Stimulated activated CD8-positive, alpha-beta memory T cell treated with anti-CD3 and anti-CD28 coated beads, Interleukin-4, amount 100 ng/mL, for 1 hour (primary cell): ENCODE data around the gene NBPF12.
"Not testable (repeated sequence)": the region's sequence is repeated elsewhere in the genome, so short reads cannot be mapped to it uniquely, and the experiment has no call there.

Experiments
- DNase-seq, 2 donors: peaks; one replicate each; pipeline ENCODE4 v3.0.0-alpha.2; 2020; ENCODE audit warnings: low read depth in 2 of 2, low spot score in 1 of 2

The NBPF12 gene

GRCh38 chr1:146972681-146973080 is 34.6 kb downstream of the NBPF12 start:
- not testable (repeated sequence) for DNase-seq

- DNase-seq: not testable (repeated sequence)
Observed at GRCh38 chr1:146985855-146986254, 47.7 kb downstream of the NBPF12 start.

- DNase-seq: not testable (repeated sequence)
Observed at GRCh38 chr1:146986450-146986849, 48.3 kb downstream of the NBPF12 start.

DNA sequence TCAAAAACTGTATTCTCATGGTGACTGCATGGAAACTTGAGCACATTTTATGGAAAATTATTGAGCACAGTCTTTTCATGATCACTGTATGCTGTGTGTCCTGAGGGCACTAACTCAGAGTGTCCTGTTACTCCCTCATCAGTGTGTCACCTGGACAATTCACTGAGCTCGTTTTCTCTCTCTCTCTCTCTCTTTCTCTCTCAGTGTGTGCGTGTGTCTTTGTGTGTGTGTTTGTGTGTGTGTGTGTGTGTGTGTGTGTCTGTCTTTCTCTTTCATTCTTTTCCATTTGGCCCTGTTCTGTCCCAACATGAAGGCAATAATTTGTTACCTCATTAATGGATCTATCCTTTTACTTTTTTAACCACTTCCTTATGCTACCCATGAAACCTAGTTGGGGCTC is 49.4 kb downstream of the NBPF12 start:
- not testable (repeated sequence) for DNase-seq

DNA sequence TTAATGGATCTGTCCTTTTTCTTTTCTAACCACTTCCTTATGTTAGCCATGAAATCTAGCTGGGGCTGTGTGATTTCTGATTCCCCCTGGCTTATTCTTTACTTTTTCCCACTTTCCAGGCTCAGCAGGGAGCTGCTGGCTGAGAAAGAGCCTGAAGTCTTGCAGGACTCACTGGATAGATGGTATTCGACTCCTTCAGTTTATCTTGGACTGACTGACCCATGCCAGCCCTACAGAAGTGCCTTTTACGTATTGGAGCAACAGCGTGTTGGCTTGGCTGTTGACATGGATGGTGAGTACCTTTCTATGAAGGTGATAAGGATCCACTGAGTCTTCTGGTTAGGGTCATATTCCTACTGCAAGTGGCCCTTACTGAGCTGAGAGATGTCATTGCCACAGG is 51.3 kb downstream of the NBPF12 start:
- DNase-seq: not testable (repeated sequence)

DNA sequence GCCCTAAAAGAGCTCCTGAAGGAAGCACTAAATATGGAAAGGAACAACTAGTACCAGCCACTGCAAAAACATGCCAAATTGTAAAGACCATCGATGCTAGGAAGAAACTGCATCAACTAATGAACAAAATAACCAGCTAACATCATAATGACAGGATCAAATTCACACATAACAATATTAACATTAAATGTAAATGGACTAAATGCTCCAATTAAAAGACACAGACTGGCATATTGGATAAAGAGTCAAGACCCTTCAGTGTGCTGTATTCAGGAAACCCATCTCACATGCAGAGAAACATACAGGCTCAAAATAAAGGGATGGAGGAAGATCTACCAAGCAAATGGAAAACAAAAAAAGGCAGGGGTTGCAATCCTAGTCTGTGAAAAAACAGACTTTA is 70.4 kb downstream of the NBPF12 start:
- not testable (repeated sequence) for DNase-seq

DNA sequence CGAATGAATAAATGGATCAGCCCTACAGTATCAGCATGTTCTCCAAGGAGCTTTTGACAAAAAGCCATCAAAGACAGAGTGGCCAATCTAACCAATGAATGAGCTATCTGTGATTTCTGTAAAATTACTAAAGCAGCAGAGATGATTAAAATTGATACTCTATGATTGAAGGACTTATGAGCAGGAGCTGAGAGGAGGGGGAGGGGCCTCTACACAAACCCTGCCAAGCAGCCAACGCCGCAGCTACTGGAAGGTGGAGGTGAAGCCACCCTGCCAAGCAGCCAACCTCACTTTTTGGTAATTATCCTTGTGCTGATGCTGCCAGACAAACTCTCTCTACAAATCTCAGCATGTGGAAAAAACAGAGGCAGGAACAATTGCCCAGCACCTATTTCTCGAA is 88.9 kb downstream of the NBPF12 start:
- DNase-seq: not testable (repeated sequence)

GRCh38 chr1:147030066-147030653 is 92.0 kb downstream of the NBPF12 start:
- not testable (repeated sequence) for DNase-seq

DNA sequence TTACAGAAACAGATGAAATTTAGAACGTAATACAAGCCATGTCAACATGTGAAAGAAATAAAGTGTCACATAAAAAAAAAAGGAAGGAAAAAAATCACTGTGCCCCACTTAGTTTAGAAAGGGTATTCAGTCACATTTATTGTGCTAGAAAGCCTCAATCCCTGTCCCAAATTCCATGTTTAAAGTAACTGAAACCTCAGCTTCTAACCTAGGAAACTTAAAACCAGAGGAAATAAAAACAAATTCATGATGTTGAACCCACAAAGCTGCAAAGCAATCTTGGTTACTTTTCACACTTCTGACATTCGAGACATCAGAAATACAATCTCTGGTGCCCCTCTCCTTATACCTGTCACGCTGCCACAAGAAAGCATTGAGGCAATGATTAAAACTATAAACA is 101.8 kb downstream of the NBPF12 start:
- no peak for DNase-seq

GRCh38 chr1:147042891-147043290 is 104.8 kb downstream of the NBPF12 start:
- DNase-seq: not testable (repeated sequence)

- DNase-seq: not testable (repeated sequence)
Observed at GRCh38 chr1:147044511-147044910, 106.4 kb downstream of the NBPF12 start.
